ENCODE measurements around the gene SMAD3.

The SMAD3 gene

DNA sequence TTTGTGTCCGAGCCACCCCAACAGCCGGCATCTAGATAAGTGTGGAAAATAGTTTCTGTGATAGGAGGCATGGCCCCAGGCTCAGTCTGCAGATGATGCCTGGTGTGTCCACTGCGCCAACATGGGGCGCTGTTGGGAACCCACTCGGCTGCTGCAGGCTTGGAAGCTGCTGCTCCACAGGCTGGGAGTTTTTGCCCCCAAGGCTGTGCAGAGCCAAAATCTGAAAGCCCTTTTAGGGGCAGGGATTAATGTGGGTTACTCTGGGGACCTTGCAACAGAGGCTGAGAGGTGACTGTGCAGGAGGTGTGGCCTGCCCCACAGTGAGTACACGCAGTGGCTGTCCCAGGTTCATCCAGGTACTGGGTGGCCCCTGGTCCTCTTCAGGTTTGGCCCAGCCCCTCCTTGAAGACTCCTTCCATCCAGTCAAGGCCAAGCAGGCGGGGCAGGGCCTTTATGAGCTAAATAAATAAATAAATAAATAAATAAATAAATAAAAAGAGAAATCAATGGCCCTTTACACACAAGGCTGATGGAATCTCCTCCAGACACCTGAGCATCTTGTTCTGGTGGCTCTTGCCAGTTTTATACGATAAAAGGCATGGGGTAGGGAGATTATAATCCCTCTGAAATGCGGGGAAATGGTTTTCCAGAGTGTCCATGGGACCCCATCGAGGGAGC, 115.3 kb downstream of the SMAD3 start (continued):
- 0 out of 2 replicates have a peak, but pooled peaks have one; percentile 39 for TF ChIP-seq ZNF292 (tag by site-specific recombination; IDR thresholded peaks at IDR 0.05; ENCODE audit: borderline replicate concordance, low read depth)
- peak; percentile 49; the same call in 1 of the 2 replicates for TF ChIP-seq REST (tag by site-specific recombination; IDR thresholded peaks at IDR 0.05)
- no peak for TF ChIP-seq HOXA7 (CRISPR knock-in tag; IDR thresholded peaks at IDR 0.05; ENCODE audit: borderline replicate concordance)
- TF ChIP-seq, protein P1, sequence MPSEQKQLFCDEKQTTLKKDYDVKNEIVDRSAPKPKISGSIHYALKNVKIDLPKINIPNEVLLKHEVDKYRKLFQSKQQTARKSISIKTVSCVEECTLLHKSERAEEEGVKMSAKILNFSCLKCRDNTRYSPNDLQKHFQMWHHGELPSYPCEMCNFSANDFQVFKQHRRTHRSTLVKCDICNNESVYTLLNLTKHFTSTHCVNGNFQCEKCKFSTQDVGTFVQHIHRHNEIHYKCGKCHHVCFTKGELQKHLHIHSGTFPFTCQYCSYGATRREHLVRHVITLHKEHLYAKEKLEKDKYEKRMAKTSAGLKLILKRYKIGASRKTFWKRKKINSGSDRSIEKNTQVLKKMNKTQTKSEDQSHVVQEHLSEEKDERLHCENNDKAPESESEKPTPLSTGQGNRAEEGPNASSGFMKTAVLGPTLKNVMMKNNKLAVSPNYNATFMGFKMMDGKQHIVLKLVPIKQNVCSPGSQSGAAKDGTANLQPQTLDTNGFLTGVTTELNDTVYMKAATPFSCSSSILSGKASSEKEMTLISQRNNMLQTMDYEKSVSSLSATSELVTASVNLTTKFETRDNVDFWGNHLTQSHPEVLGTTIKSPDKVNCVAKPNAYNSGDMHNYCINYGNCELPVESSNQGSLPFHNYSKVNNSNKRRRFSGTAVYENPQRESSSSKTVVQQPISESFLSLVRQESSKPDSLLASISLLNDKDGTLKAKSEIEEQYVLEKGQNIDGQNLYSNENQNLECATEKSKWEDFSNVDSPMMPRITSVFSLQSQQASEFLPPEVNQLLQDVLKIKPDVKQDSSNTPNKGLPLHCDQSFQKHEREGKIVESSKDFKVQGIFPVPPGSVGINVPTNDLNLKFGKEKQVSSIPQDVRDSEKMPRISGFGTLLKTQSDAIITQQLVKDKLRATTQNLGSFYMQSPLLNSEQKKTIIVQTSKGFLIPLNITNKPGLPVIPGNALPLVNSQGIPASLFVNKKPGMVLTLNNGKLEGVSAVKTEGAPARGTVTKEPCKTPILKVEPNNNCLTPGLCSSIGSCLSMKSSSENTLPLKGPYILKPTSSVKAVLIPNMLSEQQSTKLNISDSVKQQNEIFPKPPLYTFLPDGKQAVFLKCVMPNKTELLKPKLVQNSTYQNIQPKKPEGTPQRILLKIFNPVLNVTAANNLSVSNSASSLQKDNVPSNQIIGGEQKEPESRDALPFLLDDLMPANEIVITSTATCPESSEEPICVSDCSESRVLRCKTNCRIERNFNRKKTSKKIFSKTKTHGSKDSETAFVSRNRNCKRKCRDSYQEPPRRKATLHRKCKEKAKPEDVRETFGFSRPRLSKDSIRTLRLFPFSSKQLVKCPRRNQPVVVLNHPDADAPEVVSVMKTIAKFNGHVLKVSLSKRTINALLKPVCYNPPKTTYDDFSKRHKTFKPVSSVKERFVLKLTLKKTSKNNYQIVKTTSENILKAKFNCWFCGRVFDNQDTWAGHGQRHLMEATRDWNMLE (tag by site-specific recombination; conservative IDR thresholded peaks at IDR 0.05; ENCODE audit: low read depth), result peak; percentile 91
- TF ChIP-seq ZNF558 (tag by site-specific recombination; IDR thresholded peaks at IDR 0.05), result peak; percentile 66
- no peak for TF ChIP-seq ZNF148 (tag by site-specific recombination; IDR thresholded peaks at IDR 0.05; ENCODE audit: borderline replicate concordance)
- TF ChIP-seq ZNF221 (tag by site-specific recombination; IDR thresholded peaks at IDR 0.05; ENCODE audit: borderline replicate concordance), result no peak
- TF ChIP-seq ZNF843 (tag by site-specific recombination; IDR thresholded peaks at IDR 0.05), result no peak
- no peak for TF ChIP-seq REPIN1 (tag by site-specific recombination; IDR thresholded peaks at IDR 0.05; ENCODE audit: low read depth)
- TF ChIP-seq ZNF112 (tag by site-specific recombination; IDR thresholded peaks at IDR 0.05), result no peak
- TF ChIP-seq, protein P2, sequence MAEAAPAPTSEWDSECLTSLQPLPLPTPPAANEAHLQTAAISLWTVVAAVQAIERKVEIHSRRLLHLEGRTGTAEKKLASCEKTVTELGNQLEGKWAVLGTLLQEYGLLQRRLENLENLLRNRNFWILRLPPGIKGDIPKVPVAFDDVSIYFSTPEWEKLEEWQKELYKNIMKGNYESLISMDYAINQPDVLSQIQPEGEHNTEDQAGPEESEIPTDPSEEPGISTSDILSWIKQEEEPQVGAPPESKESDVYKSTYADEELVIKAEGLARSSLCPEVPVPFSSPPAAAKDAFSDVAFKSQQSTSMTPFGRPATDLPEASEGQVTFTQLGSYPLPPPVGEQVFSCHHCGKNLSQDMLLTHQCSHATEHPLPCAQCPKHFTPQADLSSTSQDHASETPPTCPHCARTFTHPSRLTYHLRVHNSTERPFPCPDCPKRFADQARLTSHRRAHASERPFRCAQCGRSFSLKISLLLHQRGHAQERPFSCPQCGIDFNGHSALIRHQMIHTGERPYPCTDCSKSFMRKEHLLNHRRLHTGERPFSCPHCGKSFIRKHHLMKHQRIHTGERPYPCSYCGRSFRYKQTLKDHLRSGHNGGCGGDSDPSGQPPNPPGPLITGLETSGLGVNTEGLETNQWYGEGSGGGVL (tag by site-specific recombination; IDR thresholded peaks at IDR 0.05), result no peak
- TF ChIP-seq GFI1B (tag by site-specific recombination; IDR thresholded peaks at IDR 0.05), result no peak
- TF ChIP-seq ZNF639 (tag by site-specific recombination; IDR thresholded peaks at IDR 0.05), result no peak
- TF ChIP-seq, protein P3, sequence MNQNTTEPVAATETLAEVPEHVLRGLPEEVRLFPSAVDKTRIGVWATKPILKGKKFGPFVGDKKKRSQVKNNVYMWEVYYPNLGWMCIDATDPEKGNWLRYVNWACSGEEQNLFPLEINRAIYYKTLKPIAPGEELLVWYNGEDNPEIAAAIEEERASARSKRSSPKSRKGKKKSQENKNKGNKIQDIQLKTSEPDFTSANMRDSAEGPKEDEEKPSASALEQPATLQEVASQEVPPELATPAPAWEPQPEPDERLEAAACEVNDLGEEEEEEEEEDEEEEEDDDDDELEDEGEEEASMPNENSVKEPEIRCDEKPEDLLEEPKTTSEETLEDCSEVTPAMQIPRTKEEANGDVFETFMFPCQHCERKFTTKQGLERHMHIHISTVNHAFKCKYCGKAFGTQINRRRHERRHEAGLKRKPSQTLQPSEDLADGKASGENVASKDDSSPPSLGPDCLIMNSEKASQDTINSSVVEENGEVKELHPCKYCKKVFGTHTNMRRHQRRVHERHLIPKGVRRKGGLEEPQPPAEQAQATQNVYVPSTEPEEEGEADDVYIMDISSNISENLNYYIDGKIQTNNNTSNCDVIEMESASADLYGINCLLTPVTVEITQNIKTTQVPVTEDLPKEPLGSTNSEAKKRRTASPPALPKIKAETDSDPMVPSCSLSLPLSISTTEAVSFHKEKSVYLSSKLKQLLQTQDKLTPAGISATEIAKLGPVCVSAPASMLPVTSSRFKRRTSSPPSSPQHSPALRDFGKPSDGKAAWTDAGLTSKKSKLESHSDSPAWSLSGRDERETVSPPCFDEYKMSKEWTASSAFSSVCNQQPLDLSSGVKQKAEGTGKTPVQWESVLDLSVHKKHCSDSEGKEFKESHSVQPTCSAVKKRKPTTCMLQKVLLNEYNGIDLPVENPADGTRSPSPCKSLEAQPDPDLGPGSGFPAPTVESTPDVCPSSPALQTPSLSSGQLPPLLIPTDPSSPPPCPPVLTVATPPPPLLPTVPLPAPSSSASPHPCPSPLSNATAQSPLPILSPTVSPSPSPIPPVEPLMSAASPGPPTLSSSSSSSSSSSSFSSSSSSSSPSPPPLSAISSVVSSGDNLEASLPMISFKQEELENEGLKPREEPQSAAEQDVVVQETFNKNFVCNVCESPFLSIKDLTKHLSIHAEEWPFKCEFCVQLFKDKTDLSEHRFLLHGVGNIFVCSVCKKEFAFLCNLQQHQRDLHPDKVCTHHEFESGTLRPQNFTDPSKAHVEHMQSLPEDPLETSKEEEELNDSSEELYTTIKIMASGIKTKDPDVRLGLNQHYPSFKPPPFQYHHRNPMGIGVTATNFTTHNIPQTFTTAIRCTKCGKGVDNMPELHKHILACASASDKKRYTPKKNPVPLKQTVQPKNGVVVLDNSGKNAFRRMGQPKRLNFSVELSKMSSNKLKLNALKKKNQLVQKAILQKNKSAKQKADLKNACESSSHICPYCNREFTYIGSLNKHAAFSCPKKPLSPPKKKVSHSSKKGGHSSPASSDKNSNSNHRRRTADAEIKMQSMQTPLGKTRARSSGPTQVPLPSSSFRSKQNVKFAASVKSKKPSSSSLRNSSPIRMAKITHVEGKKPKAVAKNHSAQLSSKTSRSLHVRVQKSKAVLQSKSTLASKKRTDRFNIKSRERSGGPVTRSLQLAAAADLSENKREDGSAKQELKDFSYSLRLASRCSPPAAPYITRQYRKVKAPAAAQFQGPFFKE (tag by site-specific recombination; IDR thresholded peaks at IDR 0.05; ENCODE audit: borderline replicate concordance), result no peak
- TF ChIP-seq SETDB1 (IDR thresholded peaks at IDR 0.05; ENCODE audit: insufficient read length, low read length), result no peak
- TF ChIP-seq, protein P4, sequence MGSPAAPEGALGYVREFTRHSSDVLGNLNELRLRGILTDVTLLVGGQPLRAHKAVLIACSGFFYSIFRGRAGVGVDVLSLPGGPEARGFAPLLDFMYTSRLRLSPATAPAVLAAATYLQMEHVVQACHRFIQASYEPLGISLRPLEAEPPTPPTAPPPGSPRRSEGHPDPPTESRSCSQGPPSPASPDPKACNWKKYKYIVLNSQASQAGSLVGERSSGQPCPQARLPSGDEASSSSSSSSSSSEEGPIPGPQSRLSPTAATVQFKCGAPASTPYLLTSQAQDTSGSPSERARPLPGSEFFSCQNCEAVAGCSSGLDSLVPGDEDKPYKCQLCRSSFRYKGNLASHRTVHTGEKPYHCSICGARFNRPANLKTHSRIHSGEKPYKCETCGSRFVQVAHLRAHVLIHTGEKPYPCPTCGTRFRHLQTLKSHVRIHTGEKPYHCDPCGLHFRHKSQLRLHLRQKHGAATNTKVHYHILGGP (tag by site-specific recombination; IDR thresholded peaks at IDR 0.05), result no peak
